Caco-2 (cell line): ENCODE data around the gene APEH. TPM values are rescaled to one million over a fixed set of nuclear protein-coding genes. Genes with fewer than 3 reads are reported as not detected.
A peak's percentile ranks its signal among the peaks of the same experiment; 100 is the strongest.

Experiments
- BruUV-seq: library from RNA; stranded (reverse); fragments of 400-500 nt; replicated peaks from 2 replicates; lab custom pipeline; 2021; lab: Mats Ljungman, UMichigan
- CTCF ChIA-PET: fragments of 300-600 bp; sonication (Branson Sonifier 250); formaldehyde crosslinking; loops from one replicate; lab custom pipeline; 2022; ENCODE audit warnings: antibody characterized with exemption; lab: Charles Lee
- POLR2A ChIA-PET: fragments of 300-600 bp; sonication (Branson Sonifier 250); formaldehyde crosslinking; loops from one replicate; lab custom pipeline; 2022; ENCODE audit warnings: antibody characterized with exemption; lab: Charles Lee
- DNase-seq, 2 experiments: peaks; one replicate each; pipeline versions ENCODE4 v3.0.0 to v3.0.0-alpha.2; 2020 to 2022
- H3K27me3 ChIP-seq: replicated peaks from 2 replicates; pipeline ENCODE4 v1.6.0; 2011; ENCODE audit warnings: low read length; ENCODE audit not compliant: control insufficient read depth, insufficient read depth
- H3K36me3 ChIP-seq: 2 replicates; pipeline ENCODE4 v1.5.1; 2011; ENCODE audit warnings: low read length; ENCODE audit not compliant: control insufficient read depth, insufficient read depth
- H3K4me1 ChIP-seq: fragments of 250-450 bp; sonication (Bioruptor Pico); 2 replicates; pipeline ENCODE4 v1.5.1; 2020; ENCODE audit warnings: mild to moderate bottlenecking
- H3K4me3 ChIP-seq: 2 replicates; pipeline ENCODE4 v1.5.1; 2011; ENCODE audit warnings: low read depth, mild to moderate bottlenecking, control low read depth, low read length
- H3K9me3 ChIP-seq: fragments of 250-450 bp; sonication (Bioruptor Pico); 2 replicates; pipeline ENCODE4 v1.5.1; 2020; ENCODE audit warnings: mild to moderate bottlenecking, moderate library complexity
- H3K27ac Mint-ChIP-seq: one replicate; pipeline ENCODE4 v1.8.0; 2022; ENCODE audit warnings: mixed read lengths; ENCODE audit not compliant: unreplicated experiment
- H3K27me3 Mint-ChIP-seq: one replicate; pipeline ENCODE4 v1.8.0; 2022; ENCODE audit warnings: mixed read lengths; ENCODE audit not compliant: insufficient read depth, unreplicated experiment
- H3K36me3 Mint-ChIP-seq: one replicate; pipeline ENCODE4 v1.8.0; 2022; ENCODE audit warnings: mild to moderate bottlenecking, mixed read lengths; ENCODE audit not compliant: insufficient read depth, unreplicated experiment
- H3K4me1 Mint-ChIP-seq: one replicate; pipeline ENCODE4 v1.8.0; 2022; ENCODE audit warnings: low read depth, mixed read lengths; ENCODE audit not compliant: unreplicated experiment
- H3K4me3 Mint-ChIP-seq: one replicate; pipeline ENCODE4 v1.8.0; 2022; ENCODE audit warnings: mild to moderate bottlenecking, moderate library complexity, mixed read lengths; ENCODE audit not compliant: unreplicated experiment
- H3K9me3 Mint-ChIP-seq: one replicate; pipeline ENCODE4 v1.8.0; 2022; ENCODE audit warnings: mixed read lengths; ENCODE audit not compliant: unreplicated experiment
- intact Hi-C: fragments of 100-400 bp; cut with micrococcal nuclease; formaldehyde crosslinking; loops from one replicate; pipeline ENCODE4 v1.10.0; 2022; ENCODE audit not compliant: unreplicated experiment
- total RNA-seq: library from RNA; stranded (reverse); gene quantifications from 2 replicates; pipeline ENCODE4 v1.2.3, GENCODE V29; 2022
- TF ChIP-seq, protein P1 (sequence below), 2 experiments: fragments of 200-600 bp in 1 of 2; IDR thresholded peaks; 1 replicate in 1 of 2; 2 replicates in 1 of 2; pipeline versions ENCODE4 v1.5.1 to v1.8.0; 2011 to 2022; ENCODE audit warnings: antibody characterized with exemption in 1 of 2, control low read depth in 1 of 2, inconsistent platforms in 1 of 2, low read depth in 1 of 2, low read length in 1 of 2, mild to moderate bottlenecking in 1 of 2, moderate library complexity in 1 of 2; ENCODE audit not compliant: insufficient read depth in 1 of 2, severe bottlenecking in 1 of 2, unreplicated experiment in 1 of 2

The APEH gene
- total RNA-seq, 1 experiment from 2014 or later = 236 TPM

DNA sequence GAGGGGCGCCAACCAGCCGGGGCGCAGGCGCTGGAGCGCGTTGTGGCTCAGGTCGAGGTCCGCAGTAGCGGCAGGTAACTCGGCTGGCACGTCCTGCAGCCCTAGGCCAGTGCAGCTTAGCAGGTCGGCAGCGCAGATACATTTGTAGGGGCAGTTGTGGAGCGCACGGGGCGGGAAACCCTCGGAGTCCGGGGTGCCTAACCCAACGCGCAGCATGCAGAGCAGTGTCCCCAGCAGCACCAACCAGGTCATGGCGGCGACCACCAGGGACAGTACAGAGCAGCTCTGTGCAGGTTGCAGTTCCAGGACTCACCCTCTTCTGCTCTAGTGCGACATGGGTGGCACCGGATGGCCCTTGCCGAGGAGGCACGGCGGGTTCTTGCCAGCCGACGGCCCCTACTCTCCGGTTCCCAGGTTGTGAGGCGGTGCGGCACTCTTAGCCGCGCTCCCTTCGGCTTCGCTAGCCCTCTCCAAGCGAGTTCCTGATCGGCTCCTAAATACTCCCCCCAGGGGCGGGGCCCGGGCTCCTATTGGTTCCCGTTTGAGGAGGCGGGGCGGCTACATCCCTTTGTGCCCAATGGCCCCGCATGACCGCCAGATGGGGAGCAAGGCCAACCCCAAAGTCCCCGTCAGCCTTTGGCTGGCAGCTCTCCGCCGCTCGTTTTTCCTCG, 45.2 kb downstream of the APEH start, which contains the start of gene AMIGO3:
Gene AMIGO3, minus strand, starts transcription at position 471 of the 671 bp plus-strand sequence. Its CDS starts 219 bp downstream, at position 252.
- no peaks in the 10 kb centered on the region for H3K27me3 Mint-ChIP-seq
- H3K4me3 Mint-ChIP-seq = peak within 1 kb of the TSS; percentile 77
- intact Hi-C loops = loop anchor here (5.0 kb wide), 1 partner anchor 118 kb away; no protein-coding TSS in a partner anchor
- H3K27me3 ChIP-seq = no peaks in the 10 kb centered on the region
- peak within 1 kb of the TSS; percentile 50 for H3K4me3 ChIP-seq
- peaks cover 82% of the 10 kb centered on the region for H3K36me3 Mint-ChIP-seq
- TF ChIP-seq, protein P1, sequence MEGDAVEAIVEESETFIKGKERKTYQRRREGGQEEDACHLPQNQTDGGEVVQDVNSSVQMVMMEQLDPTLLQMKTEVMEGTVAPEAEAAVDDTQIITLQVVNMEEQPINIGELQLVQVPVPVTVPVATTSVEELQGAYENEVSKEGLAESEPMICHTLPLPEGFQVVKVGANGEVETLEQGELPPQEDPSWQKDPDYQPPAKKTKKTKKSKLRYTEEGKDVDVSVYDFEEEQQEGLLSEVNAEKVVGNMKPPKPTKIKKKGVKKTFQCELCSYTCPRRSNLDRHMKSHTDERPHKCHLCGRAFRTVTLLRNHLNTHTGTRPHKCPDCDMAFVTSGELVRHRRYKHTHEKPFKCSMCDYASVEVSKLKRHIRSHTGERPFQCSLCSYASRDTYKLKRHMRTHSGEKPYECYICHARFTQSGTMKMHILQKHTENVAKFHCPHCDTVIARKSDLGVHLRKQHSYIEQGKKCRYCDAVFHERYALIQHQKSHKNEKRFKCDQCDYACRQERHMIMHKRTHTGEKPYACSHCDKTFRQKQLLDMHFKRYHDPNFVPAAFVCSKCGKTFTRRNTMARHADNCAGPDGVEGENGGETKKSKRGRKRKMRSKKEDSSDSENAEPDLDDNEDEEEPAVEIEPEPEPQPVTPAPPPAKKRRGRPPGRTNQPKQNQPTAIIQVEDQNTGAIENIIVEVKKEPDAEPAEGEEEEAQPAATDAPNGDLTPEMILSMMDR (IDR thresholded peaks at IDR 0.05; ENCODE audit: insufficient read depth in 1 of 2, low read depth in 1 of 2, low read length in 1 of 2, severe bottlenecking in 1 of 2, unreplicated experiment in 1 of 2) = peak; percentile 53 to 64
- no peaks in the 10 kb centered on the region for H3K9me3 Mint-ChIP-seq
- peaks cover 5% of the 10 kb centered on the region for H3K4me1 ChIP-seq
- POLR2A ChIA-PET = interaction anchor here (0.6 kb wide), 2 partner anchors 82 to 799 kb away, joined by 4 to 7 read pairs; no protein-coding TSS in a partner anchor
- H3K4me1 Mint-ChIP-seq = peaks cover under 1% of the 10 kb centered on the region
- BruUV-seq = no TSS peak
- DNase-seq = peak; percentile 90 to 91
- H3K36me3 ChIP-seq = peaks cover 1% of the 10 kb centered on the region; the same call in 1 of the 2 replicates
- CTCF ChIA-PET = interaction anchor here (0.7 to 1.9 kb wide), 7 partner anchors 8 to 769 kb away, joined by 3 to 6 read pairs (median 4); partner anchors contain the start of gene INKA1
- H3K27ac Mint-ChIP-seq = peak within 1 kb of the TSS; percentile 29
- H3K9me3 ChIP-seq = no peaks in the 10 kb centered on the region

DNA sequence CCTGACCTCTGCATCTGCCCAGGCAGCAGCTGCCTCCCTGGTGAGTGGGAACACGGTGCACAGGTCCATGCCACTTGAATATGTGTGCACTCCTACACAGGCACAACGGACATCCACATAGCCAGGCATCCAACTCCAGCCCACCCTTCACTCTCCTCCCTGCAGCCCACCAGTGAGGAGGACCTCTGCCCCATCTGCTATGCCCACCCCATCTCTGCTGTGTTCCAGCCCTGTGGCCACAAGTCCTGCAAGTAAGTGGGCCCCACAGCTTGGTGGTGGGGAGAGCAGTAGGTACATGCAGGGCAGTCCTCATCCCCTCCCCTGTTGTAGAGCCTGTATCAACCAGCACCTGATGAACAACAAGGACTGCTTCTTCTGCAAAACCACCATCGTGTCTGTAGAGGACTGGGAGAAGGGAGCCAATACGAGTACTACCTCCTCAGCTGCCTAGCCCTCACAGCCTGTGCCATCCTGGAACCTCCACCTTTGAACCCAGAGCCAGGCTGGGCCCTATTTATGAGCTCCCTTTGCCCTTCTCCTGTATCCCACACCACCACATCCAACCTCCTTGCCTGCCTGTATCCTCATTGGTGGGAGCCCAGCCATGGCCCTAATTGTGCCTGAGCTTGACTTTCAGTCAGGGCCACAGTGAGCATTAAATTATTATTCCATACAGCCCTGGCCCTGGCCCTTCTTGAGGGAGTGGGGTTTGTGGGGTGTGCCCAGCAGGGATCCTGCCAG, 46.9 kb downstream of the APEH start:
- Mint-ChIP-seq H3K4me1 (peaks cover 7% of the 10 kb centered on the region), H3K9me3 (no peaks in the 10 kb centered on the region), H3K27me3 (no peaks in the 10 kb centered on the region), H3K36me3 (peaks cover 72% of the 10 kb centered on the region), H3K4me3 (peak overlapping the region; percentile 45), H3K27ac (no peak overlapping the region)
- no TSS peak for BruUV-seq
- peak in 1 of 2 experiments; percentile 30 for DNase-seq
- TF ChIP-seq, protein P1 (IDR thresholded peaks at IDR 0.05; ENCODE audit: insufficient read depth in 1 of 2, low read depth in 1 of 2, low read length in 1 of 2, severe bottlenecking in 1 of 2, unreplicated experiment in 1 of 2) = no peak
- Histone ChIP-seq H3K9me3 (no peaks in the 10 kb centered on the region), H3K4me3 (no peak overlapping the region), H3K36me3 (peaks cover 1% of the 10 kb centered on the region; the same call in 1 of the 2 replicates), H3K4me1 (peaks cover 9% of the 10 kb centered on the region), H3K27me3 (no peaks in the 10 kb centered on the region)
- intact Hi-C loops = loop anchor here (5.0 kb wide), 1 partner anchor 66 kb away; the partner anchor contains the start of gene IP6K1
- ChIA-PET CTCF (interaction anchor here (0.5 kb wide), 2 partner anchors 473 to 600 kb away, joined by 3 to 4 read pairs; no protein-coding TSS in a partner anchor), POLR2A (no interaction called here)

GRCh38 chr3:49721596-49721895, 47.4 kb downstream of the APEH start:
- H3K4me1 Mint-ChIP-seq = peaks cover 7% of the 10 kb centered on the region
- CTCF ChIA-PET = no interaction called here
- H3K36me3 ChIP-seq = peaks cover 3% of the 10 kb centered on the region

More at GRCh38 chr3:49721596-49721895, 47.4 kb downstream of the APEH start:
- peaks cover 68% of the 10 kb centered on the region for H3K36me3 Mint-ChIP-seq
- H3K27ac Mint-ChIP-seq = no peak overlapping the region
- TF ChIP-seq, protein P1 (IDR thresholded peaks at IDR 0.05; ENCODE audit: insufficient read depth in 1 of 2, low read depth in 1 of 2, low read length in 1 of 2, severe bottlenecking in 1 of 2, unreplicated experiment in 1 of 2) = no peak
- H3K27me3 ChIP-seq = no peaks in the 10 kb centered on the region
- peaks cover 9% of the 10 kb centered on the region for H3K4me1 ChIP-seq
- H3K4me3 Mint-ChIP-seq = peak overlapping the region; percentile 45
- intact Hi-C loops = loop anchor here (5.0 kb wide), 1 partner anchor 66 kb away; the partner anchor contains the start of gene IP6K1
- no peaks in the 10 kb centered on the region for H3K27me3 Mint-ChIP-seq
- peak in 1 of 2 experiments; percentile 32 for DNase-seq
- no peak overlapping the region for H3K4me3 ChIP-seq
- POLR2A ChIA-PET = no interaction called here
- no TSS peak for BruUV-seq
- H3K9me3 Mint-ChIP-seq = no peaks in the 10 kb centered on the region
- H3K9me3 ChIP-seq = no peaks in the 10 kb centered on the region
